ENCODE measurements around the gene ARAP2. TPM values are rescaled to one million over a fixed set of nuclear protein-coding genes. Genes with fewer than 3 reads are reported as not detected.

ARAP2 gene
- total RNA-seq, 2 experiments from 2014 or later = 21.0 to 27.0 TPM

DNA sequence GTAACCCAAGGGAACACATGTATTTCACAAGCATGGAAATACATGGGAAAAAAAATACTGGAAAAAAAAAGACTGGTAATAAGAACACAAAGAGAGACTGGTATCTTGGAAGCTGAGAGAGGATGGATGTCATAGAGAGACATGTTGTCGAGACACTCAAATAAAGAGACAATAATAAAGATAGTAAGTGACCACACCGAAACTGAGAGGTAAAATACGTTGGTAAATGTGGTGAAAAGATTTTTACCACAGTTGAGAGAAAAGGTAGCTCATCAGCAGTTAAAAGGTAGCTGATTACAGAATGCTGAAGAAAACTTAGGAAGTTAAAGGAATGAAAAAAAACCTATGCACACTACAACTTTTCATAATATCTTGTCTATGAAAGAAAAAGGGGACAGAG, 81.1 kb downstream of the ARAP2 start:
- Mint-ChIP-seq H3K36me3 (peaks cover 28% of the 10 kb centered on the region), H3K9me3 (no peaks in the 10 kb centered on the region), H3K27ac (no peak overlapping the region), H3K4me3 (no peak overlapping the region), H3K4me1 (peaks cover 5% of the 10 kb centered on the region), H3K27me3 (no peaks in the 10 kb centered on the region)
- DNase-seq = no peak

DNA sequence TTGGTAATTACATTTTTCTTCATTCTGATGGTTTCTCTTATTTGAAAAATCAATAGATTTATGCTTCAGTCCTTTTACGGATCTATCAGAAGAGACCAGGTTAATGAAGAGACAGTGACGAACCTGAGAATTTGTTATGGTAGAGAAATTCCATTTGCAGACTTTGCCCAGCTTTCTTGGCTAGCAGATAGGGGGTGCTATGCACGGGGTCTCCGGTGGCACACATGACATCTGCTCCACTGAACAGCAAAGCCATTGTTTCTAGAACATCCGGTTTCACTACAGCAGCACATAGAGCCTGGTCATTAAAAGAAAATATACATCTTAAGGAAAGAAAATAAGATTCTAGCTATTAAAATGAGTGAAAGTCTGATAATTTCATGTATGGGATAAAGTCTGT, 85.1 kb downstream of the ARAP2 start:
- Mint-ChIP-seq H3K36me3 (peaks cover 28% of the 10 kb centered on the region), H3K27me3 (no peaks in the 10 kb centered on the region), H3K9me3 (no peaks in the 10 kb centered on the region), H3K4me1 (peaks cover 3% of the 10 kb centered on the region), H3K4me3 (no peak overlapping the region), H3K27ac (no peak overlapping the region)
- DNase-seq = no peak

DNA sequence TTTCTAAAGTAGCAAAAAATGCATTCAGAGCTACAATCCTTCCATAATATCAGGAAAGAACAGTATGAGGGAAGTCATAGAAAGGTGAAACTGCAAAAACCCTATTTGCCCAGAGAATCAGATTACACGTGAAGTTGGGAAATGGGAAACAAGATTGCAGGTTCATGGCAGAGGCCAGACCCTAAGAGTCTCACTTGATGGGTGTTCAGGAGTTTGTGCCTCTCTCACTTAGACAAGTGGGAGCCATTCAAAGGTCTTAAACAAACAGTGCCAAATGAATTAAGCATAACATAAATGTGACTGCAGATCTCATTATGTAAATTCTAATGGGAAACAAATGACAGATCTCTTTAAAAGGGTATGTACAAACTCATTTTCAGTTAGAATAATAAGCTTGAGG, 91.6 kb downstream of the ARAP2 start:
- DNase-seq = no peak
- peaks cover 25% of the 10 kb centered on the region for H3K36me3 Mint-ChIP-seq

DNA sequence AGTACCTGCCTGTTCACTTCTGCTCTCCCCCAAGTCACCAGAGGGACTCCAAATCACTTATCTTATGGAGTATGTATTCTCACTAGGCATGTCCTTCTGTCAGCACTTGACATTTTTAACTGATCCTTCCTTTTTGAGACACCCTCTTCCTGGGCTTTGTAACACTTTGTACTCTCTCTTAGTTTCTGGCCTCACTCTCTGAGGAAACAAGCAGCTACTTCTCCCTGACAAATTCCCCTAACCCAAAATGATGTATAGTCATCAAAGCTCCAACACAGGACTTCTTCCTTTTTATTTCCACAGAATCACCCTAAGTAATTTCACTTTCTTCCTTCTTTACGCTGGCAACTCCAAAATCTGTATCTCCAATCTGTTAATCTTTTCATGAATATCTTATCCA, 101.8 kb downstream of the ARAP2 start:
- peak overlapping the region; percentile 9 for H3K27ac Mint-ChIP-seq
- no peak overlapping the region for H3K4me3 Mint-ChIP-seq
- H3K27me3 Mint-ChIP-seq = no peaks in the 10 kb centered on the region
- no peak for DNase-seq
- peaks cover 34% of the 10 kb centered on the region for H3K36me3 Mint-ChIP-seq
- H3K9me3 Mint-ChIP-seq = no peaks in the 10 kb centered on the region
- peaks cover 3% of the 10 kb centered on the region for H3K4me1 Mint-ChIP-seq

More for the DNA sequence above, 91.6 kb downstream of the ARAP2 start:
- Mint-ChIP-seq H3K9me3 (no peaks in the 10 kb centered on the region), H3K27me3 (no peaks in the 10 kb centered on the region), H3K4me3 (no peak overlapping the region), H3K27ac (no peak overlapping the region), H3K4me1 (no peaks in the 10 kb centered on the region)

DNA sequence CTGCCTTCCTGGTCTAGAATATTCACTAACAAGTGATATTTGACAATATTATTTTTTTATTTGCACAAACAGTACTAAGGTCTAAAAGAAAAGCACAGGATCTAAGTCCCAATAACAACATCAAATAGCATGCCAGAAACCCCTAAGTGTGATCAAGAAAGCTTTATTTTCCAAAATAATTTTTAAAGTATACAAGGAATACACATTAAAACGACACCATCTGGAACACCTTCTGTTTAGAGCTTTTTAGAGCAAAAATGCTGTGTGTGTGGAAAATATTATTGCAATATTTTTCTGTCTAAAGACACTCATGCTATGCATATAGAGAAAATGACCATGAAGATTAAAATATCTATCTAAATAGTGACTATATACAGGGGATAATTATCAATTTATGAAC, 103.1 kb downstream of the ARAP2 start:
- peaks cover 3% of the 10 kb centered on the region for H3K4me1 Mint-ChIP-seq
- no peak for DNase-seq
- no peak overlapping the region for H3K27ac Mint-ChIP-seq
- peaks cover 27% of the 10 kb centered on the region for H3K36me3 Mint-ChIP-seq
- H3K9me3 Mint-ChIP-seq = no peaks in the 10 kb centered on the region
- no peak overlapping the region for H3K4me3 Mint-ChIP-seq
- H3K27me3 Mint-ChIP-seq = no peaks in the 10 kb centered on the region

DNA sequence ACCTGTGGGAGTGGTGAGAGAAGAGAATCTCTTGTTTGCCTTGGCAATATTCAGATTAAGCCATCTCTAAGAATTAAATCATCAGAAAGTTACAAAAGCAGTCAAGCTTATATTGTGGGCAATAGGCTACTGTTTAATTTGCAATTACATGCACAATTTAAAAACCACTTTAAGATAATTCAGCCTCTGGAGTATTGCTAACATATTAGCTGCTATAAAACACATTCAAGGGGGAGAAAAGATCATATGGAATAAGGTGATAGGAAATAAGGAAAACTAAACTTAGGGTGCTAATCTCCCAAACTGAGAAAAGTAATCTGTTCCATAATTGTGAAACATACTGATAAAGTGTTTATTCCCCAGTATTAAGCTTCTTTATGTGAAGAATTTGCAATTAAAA, 103.9 kb downstream of the ARAP2 start:
- Mint-ChIP-seq H3K27me3 (no peaks in the 10 kb centered on the region), H3K4me1 (peaks cover 3% of the 10 kb centered on the region), H3K36me3 (peaks cover 20% of the 10 kb centered on the region), H3K4me3 (no peak overlapping the region), H3K27ac (no peak overlapping the region), H3K9me3 (no peaks in the 10 kb centered on the region)
- no peak for DNase-seq

DNA sequence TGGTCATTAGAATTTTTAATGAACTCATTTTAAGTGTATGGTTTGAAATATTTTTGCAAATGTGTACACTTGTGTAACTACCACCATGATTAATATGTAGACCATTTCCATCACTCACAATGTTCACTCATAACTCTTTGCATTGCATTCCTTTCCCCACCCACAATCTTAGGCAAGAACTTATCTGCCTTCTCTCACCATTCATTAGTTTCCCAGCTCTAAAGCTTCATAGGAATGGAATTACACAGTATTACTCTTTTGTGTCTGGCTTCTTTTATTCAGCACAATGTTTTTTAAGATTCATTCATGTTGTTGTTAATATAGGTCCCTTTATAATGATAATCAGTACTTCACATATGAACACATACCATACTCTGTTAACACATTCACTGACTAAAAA, 106.1 kb downstream of the ARAP2 start:
- Mint-ChIP-seq H3K27me3 (no peaks in the 10 kb centered on the region), H3K9me3 (no peaks in the 10 kb centered on the region), H3K36me3 (peaks cover 12% of the 10 kb centered on the region), H3K27ac (no peak overlapping the region), H3K4me1 (peaks cover 3% of the 10 kb centered on the region), H3K4me3 (no peak overlapping the region)
- DNase-seq = no peak

DNA sequence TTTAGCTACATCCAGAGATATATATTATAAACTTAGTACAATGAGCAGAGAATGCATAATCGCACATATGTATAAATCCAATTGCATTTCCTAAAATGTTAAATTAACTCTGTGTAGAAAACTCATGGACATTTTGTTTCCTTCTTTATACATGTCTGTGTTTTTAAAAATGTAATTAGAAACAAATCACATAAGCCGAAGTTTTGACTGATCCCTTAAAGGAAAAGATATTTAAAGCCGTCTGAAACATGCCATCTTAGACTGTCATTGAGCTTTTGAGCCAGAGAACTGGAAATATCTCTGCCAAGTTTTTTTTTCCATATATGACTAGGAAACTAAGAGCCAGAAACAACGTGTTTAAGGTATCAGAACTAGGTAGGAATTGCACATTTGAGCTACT, 107.0 kb downstream of the ARAP2 start:
- DNase-seq = no peak
- H3K27ac Mint-ChIP-seq = no peak overlapping the region

DNA sequence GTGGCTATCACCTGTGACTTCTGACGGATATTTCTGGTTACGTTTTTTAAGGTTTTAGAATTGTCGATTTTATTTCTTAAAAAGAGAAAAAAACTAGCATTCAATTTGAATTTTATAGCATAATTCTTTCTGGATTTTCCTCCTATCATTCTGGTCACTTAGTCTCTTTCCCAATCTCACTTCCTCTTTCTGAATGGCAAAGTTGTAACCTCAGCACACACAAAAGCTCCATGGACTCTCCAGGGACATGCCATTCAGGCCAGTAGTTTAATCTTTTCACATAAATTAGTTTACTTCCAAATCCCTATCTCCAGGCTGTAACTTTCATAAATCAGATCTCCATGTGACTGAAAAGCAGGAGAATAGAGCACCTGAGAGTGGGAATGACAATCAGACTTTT, 110.7 kb downstream of the ARAP2 start:
- Mint-ChIP-seq H3K4me1 (peaks cover 3% of the 10 kb centered on the region), H3K36me3 (peaks cover 17% of the 10 kb centered on the region), H3K4me3 (no peak overlapping the region)

More for the DNA sequence above, 107.0 kb downstream of the ARAP2 start:
- peaks cover 3% of the 10 kb centered on the region for H3K4me1 Mint-ChIP-seq
- H3K27me3 Mint-ChIP-seq = no peaks in the 10 kb centered on the region
- H3K4me3 Mint-ChIP-seq = no peak overlapping the region
- peaks cover 10% of the 10 kb centered on the region for H3K36me3 Mint-ChIP-seq
- no peaks in the 10 kb centered on the region for H3K9me3 Mint-ChIP-seq

DNA sequence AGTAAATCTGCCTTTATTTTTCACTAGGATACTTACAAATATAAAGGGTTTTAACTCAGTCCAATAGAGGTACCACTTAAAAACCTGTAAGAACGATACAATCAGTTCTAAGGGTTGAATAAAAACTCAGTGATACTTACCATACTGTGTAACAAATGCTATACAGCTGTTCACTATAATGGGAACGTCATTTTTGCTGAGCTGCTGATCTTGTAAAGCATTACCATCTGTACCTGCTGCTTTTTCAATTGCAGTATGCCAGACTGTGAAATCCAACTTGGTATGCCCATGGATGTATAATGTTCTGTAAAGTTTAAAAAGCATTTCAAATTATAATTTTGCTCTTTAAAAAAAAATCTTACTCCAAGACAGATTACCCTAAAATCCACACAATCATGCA, 111.2 kb downstream of the ARAP2 start:
- peaks cover 13% of the 10 kb centered on the region for H3K36me3 Mint-ChIP-seq
- no peak overlapping the region for H3K4me3 Mint-ChIP-seq

More for the DNA sequence above, 110.7 kb downstream of the ARAP2 start:
- no peak overlapping the region for H3K27ac Mint-ChIP-seq
- no peaks in the 10 kb centered on the region for H3K27me3 Mint-ChIP-seq
- no peak for DNase-seq
- H3K9me3 Mint-ChIP-seq = no peaks in the 10 kb centered on the region

DNA sequence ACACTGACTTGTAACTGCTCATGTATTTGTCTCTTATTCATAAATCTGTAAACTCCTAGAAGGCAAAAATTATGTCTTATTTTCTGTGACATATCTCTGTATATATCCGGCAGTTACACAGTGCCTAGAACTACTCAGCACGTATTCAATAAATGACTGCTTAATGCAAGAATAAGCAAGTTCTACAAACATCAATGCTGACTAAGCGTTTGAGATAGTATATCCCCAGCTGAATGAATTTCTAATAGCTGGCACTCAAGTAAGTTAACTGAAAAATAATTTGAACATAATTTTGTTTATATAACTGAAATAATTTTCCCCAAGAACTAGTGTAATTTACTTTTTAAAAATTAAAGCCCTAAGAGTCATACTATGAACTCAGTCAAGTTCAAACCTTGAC, 113.7 kb downstream of the ARAP2 start:
- Mint-ChIP-seq H3K36me3 (peaks cover 13% of the 10 kb centered on the region), H3K4me3 (no peak overlapping the region), H3K9me3 (no peaks in the 10 kb centered on the region), H3K4me1 (no peaks in the 10 kb centered on the region), H3K27me3 (no peaks in the 10 kb centered on the region), H3K27ac (no peak overlapping the region)
- DNase-seq = no peak

More for the DNA sequence above, 111.2 kb downstream of the ARAP2 start:
- Mint-ChIP-seq H3K9me3 (no peaks in the 10 kb centered on the region), H3K27ac (no peak overlapping the region), H3K4me1 (no peaks in the 10 kb centered on the region), H3K27me3 (no peaks in the 10 kb centered on the region)
- DNase-seq = no peak

DNA sequence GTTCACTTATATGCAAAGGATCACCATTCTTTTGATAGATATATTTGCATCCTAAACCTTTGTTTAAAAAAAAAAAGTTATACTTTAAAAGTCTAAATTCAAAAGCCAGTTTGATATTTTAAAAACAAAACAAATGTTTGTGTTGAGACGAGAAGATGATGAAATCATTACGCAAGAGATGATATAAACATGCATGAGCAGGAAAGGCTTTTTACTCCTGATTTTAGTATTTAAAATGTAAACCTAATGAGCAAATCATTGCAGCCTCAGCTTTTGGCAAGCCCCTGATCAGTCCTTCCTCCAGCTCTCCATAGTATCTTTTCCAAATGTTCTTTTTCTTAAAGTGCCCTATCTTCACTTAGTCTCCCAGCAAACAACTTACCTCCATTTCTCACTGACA, 115.6 kb downstream of the ARAP2 start:
- Mint-ChIP-seq H3K9me3 (no peaks in the 10 kb centered on the region), H3K27me3 (no peaks in the 10 kb centered on the region), H3K36me3 (peaks cover 22% of the 10 kb centered on the region), H3K4me1 (no peaks in the 10 kb centered on the region), H3K4me3 (no peak overlapping the region), H3K27ac (peak overlapping the region; percentile 35)
- no peak for DNase-seq

DNA sequence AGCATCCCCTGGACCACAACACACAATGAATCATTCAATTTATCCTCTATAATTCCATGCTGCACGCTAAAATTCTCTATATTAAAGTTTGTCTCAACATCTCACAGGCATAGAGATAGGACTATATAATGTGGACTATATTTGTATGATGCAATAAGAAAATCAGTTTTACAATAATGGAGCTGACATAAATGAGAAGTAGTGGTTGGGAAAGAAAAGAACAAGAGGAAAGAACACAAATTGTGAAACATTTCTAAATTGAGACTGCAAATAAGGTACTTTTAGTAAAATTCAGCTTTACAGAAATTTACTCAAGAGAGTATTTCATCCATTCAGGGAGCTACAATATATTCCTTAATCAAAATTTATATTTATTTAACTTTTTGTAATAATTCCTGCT, 120.4 kb downstream of the ARAP2 start:
- Mint-ChIP-seq H3K27ac (no peak overlapping the region), H3K4me3 (no peak overlapping the region), H3K27me3 (no peaks in the 10 kb centered on the region), H3K4me1 (no peaks in the 10 kb centered on the region), H3K36me3 (peaks cover 28% of the 10 kb centered on the region), H3K9me3 (peaks cover 2% of the 10 kb centered on the region)
- no peak for DNase-seq

DNA sequence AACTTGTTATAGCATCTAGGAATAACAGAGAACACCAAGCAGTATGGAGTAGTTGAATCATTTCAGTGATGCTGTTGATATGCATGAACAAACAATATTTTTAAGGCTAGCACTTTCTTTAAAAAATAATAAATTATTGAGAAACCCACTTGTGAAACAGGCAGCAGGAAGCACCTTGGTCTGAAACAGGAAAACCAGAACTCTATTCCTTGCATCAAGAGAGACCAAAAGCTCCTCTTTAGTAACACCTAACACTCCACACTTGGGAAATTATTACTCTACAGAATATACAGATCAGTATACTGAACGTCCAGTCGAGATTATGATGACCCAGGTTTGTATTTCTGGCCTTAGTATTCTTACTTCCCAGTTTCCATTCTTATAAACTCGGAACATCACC, 129.0 kb downstream of the ARAP2 start:
- H3K9me3 Mint-ChIP-seq = no peaks in the 10 kb centered on the region
- no peaks in the 10 kb centered on the region for H3K4me1 Mint-ChIP-seq
- no peak for DNase-seq
- no peak overlapping the region for H3K27ac Mint-ChIP-seq
- no peaks in the 10 kb centered on the region for H3K27me3 Mint-ChIP-seq
- H3K36me3 Mint-ChIP-seq = peaks cover 27% of the 10 kb centered on the region
- H3K4me3 Mint-ChIP-seq = no peak overlapping the region

DNA sequence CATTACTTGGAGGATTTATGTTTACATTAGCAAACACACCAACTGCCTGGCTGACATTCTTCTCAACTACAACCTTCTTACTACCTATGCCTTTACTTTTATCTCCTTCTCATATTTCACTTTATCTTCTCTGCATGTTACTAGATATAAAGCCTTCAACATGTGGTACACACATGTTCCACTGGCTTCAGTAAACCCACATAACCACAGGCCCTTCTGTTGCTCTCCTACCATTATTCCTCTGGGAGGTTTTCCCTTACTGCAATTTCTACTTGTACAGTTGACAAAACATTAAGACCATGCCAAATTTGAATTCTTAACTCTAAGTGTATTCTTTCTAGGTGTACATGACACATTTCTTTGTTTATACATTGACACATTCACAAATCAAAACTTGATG, 133.1 kb downstream of the ARAP2 start:
- Mint-ChIP-seq H3K4me1 (no peaks in the 10 kb centered on the region), H3K4me3 (no peak overlapping the region), H3K36me3 (peaks cover 19% of the 10 kb centered on the region), H3K27ac (no peak overlapping the region), H3K27me3 (no peaks in the 10 kb centered on the region), H3K9me3 (no peaks in the 10 kb centered on the region)
- DNase-seq = no peak

DNA sequence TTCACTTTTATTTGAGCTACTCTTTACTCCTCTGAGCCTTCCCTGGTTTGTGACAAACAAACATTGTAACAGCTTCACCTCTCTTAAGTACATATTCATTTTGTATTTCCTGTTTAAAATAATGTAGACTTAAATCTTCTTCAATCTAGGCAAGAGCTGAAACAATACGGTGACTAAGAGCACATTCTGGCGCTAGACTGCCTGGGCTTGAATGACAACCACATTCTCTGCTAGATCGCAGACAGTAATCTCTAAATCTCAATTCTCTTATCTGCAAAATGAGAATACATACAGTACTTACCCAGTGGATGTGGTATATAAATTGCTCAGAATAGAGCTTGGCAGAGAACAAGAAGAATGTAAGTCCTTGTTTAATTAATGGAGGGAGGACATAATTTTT, 144.8 kb downstream of the ARAP2 start:
- Mint-ChIP-seq H3K4me1 (no peaks in the 10 kb centered on the region), H3K27me3 (no peaks in the 10 kb centered on the region), H3K36me3 (peaks cover 32% of the 10 kb centered on the region), H3K4me3 (no peak overlapping the region), H3K27ac (no peak overlapping the region), H3K9me3 (peaks cover 4% of the 10 kb centered on the region)
- no peak for DNase-seq

DNA sequence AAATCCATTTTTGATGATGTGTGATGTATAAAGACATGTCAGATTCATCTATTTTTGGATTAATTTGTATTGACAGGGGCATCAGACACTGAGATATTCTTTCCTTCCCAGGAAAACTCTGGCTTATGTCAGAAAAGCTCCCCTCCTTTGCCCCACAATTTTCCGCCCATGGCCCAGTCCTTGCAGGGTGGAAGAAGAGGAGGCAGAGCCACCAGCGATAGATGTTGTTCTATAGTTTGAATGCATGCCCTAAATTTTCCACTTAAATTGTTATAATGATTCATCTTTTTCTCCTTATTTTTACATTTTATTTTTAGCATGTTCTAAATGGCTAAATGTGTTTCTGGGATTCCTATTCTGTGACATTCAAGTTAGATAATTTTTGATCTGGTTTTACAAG, 149.3 kb downstream of the ARAP2 start:
- Mint-ChIP-seq H3K4me3 (no peak overlapping the region), H3K27me3 (no peaks in the 10 kb centered on the region), H3K36me3 (peaks cover 20% of the 10 kb centered on the region), H3K27ac (no peak overlapping the region), H3K9me3 (no peaks in the 10 kb centered on the region), H3K4me1 (no peaks in the 10 kb centered on the region)
- no peak for DNase-seq
